ENCODE results near the gene TBC1D22B.
"Not testable (repeated sequence)": the region's sequence is repeated elsewhere in the genome, so short reads cannot be mapped to it uniquely, and the experiment has no call there.

- TF ChIP-seq CTCF, POLR2AphosphoS5, POLR2A (IDR thresholded peaks at IDR 0.05): not testable (repeated sequence)
Measured at GRCh38 chr6:37338317-37338716, 80.7 kb downstream of the TBC1D22B start.
